Calu3 (cell line): Measurements from ENCODE around the gene MMRN1. TPM values are rescaled to one million over a fixed set of nuclear protein-coding genes. Genes with fewer than 3 reads are reported as not detected.

ENCODE experiments used
- BruUV-seq: library from RNA; stranded (reverse); fragments of 400-500 nt; replicated peaks from 2 replicates; lab custom pipeline; 2021; lab: Mats Ljungman, UMichigan
- CTCF ChIA-PET: fragments of 300-600 bp; sonication (Branson Sonifier 250); formaldehyde crosslinking; loops from one replicate; lab custom pipeline; 2022; ENCODE audit warnings: antibody characterized with exemption; lab: Charles Lee
- DNase-seq: peaks from one replicate; pipeline ENCODE4 v3.0.0; 2022
- H3K27ac Mint-ChIP-seq: one replicate; pipeline ENCODE4 v1.8.0; 2022; ENCODE audit warnings: mixed read lengths; ENCODE audit not compliant: unreplicated experiment
- H3K27me3 Mint-ChIP-seq: one replicate; pipeline ENCODE4 v1.8.0; 2022; ENCODE audit warnings: mixed read lengths; ENCODE audit not compliant: unreplicated experiment
- H3K36me3 Mint-ChIP-seq: one replicate; pipeline ENCODE4 v1.8.0; 2022; ENCODE audit warnings: mild to moderate bottlenecking, moderate library complexity, mixed read lengths; ENCODE audit not compliant: insufficient read depth, unreplicated experiment
- H3K4me1 Mint-ChIP-seq: one replicate; pipeline ENCODE4 v1.8.0; 2022; ENCODE audit warnings: mild to moderate bottlenecking, low read depth, mixed read lengths; ENCODE audit not compliant: unreplicated experiment
- H3K4me3 Mint-ChIP-seq: one replicate; pipeline ENCODE4 v1.8.0; 2022; ENCODE audit warnings: mild to moderate bottlenecking, low read depth, moderate library complexity, mixed read lengths; ENCODE audit not compliant: unreplicated experiment
- H3K9me3 Mint-ChIP-seq: one replicate; pipeline ENCODE4 v1.8.0; 2022; ENCODE audit warnings: low read depth, mixed read lengths; ENCODE audit not compliant: unreplicated experiment
- intact Hi-C: fragments of 100-400 bp; cut with micrococcal nuclease; formaldehyde crosslinking; loops from one replicate; pipeline ENCODE4 v1.10.0; 2022; ENCODE audit not compliant: unreplicated experiment
- total RNA-seq: library from RNA; stranded (reverse); gene quantifications from 2 replicates; pipeline ENCODE4 v1.2.3, GENCODE V29; 2022
- TF ChIP-seq, protein P1 (sequence below): fragments of 200-600 bp; IDR thresholded peaks from one replicate; pipeline ENCODE4 v1.8.0; 2022; ENCODE audit warnings: antibody characterized with exemption; ENCODE audit not compliant: unreplicated experiment

MMRN1 gene
- total RNA-seq, 1 experiment from 2014 or later, result not detected

DNA sequence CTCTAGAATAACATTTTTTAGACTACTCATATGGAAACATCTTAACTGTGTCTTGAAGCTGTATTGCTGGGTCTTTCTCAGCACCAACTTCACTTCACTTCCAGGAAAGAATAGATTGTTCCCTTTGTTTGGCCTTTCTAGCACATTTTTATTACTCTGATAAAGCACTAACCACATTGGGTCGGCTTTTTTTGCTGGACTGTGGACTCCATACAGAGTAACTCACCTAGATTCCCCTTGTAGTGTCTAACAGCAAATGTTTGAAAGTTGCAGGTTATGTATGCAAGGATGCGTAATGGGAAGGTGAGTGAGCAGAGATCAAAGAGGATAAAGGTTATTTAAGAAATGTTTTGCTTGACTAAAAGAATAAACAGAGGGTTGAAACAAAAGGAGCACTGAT is 101.2 kb downstream of the MMRN1 start:
- H3K36me3 Mint-ChIP-seq, result no peaks in the 10 kb centered on the region
- H3K27ac Mint-ChIP-seq, result no peak overlapping the region
- BruUV-seq, result no TSS peak
- H3K4me3 Mint-ChIP-seq, result no peak overlapping the region
- peaks cover 20% of the 10 kb centered on the region for H3K4me1 Mint-ChIP-seq
- H3K27me3 Mint-ChIP-seq, result no peaks in the 10 kb centered on the region
- intact Hi-C loops, result no loop called here
- CTCF ChIA-PET, result no interaction called here
- no peaks in the 10 kb centered on the region for H3K9me3 Mint-ChIP-seq
- no peak for DNase-seq
- TF ChIP-seq, protein P1, sequence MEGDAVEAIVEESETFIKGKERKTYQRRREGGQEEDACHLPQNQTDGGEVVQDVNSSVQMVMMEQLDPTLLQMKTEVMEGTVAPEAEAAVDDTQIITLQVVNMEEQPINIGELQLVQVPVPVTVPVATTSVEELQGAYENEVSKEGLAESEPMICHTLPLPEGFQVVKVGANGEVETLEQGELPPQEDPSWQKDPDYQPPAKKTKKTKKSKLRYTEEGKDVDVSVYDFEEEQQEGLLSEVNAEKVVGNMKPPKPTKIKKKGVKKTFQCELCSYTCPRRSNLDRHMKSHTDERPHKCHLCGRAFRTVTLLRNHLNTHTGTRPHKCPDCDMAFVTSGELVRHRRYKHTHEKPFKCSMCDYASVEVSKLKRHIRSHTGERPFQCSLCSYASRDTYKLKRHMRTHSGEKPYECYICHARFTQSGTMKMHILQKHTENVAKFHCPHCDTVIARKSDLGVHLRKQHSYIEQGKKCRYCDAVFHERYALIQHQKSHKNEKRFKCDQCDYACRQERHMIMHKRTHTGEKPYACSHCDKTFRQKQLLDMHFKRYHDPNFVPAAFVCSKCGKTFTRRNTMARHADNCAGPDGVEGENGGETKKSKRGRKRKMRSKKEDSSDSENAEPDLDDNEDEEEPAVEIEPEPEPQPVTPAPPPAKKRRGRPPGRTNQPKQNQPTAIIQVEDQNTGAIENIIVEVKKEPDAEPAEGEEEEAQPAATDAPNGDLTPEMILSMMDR, result no peak

DNA sequence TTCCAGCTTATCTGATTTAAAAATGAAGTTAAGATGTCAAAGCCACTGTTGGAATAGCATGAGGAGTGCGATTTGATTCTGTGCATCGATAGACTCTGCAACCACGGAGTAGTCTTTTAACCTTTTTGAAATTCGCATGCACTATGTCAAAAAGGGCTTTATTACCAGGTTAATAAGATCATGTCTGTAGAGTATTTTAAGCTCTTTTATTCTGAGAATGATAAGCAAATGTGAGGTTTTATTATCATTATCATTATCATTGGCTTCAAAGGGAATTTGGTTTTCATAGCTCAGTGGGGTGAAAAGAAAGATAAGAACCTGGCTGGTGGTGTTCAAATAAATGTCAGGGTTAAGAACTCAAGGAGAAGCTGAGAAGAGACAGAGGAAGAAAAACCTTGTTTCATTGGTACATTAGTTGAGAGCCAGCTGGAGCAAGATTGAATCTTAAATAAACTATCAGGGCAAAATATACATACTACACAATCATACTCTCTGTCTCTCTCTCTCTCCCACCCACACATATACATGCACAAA is 102.6 kb downstream of the MMRN1 start:
- H3K4me1 Mint-ChIP-seq, result peaks cover 16% of the 10 kb centered on the region
- H3K27me3 Mint-ChIP-seq, result no peaks in the 10 kb centered on the region
- TF ChIP-seq, protein P1, result no peak
- no peaks in the 10 kb centered on the region for H3K36me3 Mint-ChIP-seq
- no peak for DNase-seq
- no TSS peak for BruUV-seq
- H3K9me3 Mint-ChIP-seq, result no peaks in the 10 kb centered on the region
- no peak overlapping the region for H3K27ac Mint-ChIP-seq
- intact Hi-C loops, result no loop called here
- CTCF ChIA-PET, result no interaction called here
- no peak overlapping the region for H3K4me3 Mint-ChIP-seq

DNA sequence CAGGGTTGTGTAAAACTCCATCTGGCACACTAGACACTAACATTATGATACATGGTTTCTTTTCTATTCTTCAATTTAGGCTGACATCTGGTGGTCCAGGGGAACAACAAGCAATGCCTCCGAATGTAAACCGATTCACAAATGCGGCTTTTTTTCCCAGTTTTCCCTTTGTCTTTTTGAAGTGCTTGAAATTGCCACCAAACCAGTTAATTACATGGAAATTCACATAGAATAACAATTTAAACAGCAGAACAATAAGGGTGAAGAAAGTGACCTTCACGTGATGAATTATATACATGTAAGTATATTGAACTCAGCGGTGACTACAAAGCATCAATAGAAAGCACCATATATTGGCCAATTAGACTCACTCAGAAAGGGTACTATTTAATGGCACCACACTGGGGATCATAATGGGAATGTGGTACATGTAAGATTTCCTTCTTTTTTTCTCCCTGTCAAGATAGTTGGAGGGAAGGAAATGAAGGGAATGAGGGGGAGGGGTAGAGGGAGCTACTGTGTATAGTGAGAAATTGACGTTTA is 103.9 kb downstream of the MMRN1 start:
- H3K4me3 Mint-ChIP-seq, result no peak overlapping the region
- no peak for DNase-seq
- CTCF ChIA-PET, result no interaction called here
- H3K9me3 Mint-ChIP-seq, result no peaks in the 10 kb centered on the region
- no peaks in the 10 kb centered on the region for H3K27me3 Mint-ChIP-seq
- peaks cover 19% of the 10 kb centered on the region for H3K4me1 Mint-ChIP-seq
- H3K27ac Mint-ChIP-seq, result no peak overlapping the region
- TF ChIP-seq, protein P1, result no peak
- no peaks in the 10 kb centered on the region for H3K36me3 Mint-ChIP-seq
- intact Hi-C loops, result no loop called here
- BruUV-seq, result no TSS peak

DNA sequence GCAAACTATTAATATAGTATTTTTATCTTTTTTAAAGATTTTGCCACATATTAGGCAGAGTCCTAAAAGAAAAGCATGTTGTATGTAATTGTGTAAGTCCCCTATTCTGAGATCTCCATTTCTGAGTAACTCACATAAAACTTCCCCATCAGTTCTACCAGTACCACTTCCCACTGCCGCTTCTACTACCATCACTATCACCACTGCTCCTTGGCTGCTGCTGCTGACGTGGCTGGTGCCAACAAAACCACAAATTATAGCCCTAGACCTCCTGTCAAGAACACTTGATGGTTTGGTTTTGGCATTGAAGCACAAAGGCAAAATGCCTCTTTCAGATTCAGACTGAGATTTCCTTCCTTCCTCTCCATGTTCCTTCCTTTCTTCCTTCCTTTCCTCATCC is 106.4 kb downstream of the MMRN1 start:
- Mint-ChIP-seq H3K4me3 (no peak overlapping the region), H3K4me1 (peaks cover 8% of the 10 kb centered on the region), H3K27ac (no peak overlapping the region), H3K36me3 (no peaks in the 10 kb centered on the region), H3K27me3 (no peaks in the 10 kb centered on the region), H3K9me3 (no peaks in the 10 kb centered on the region)
- intact Hi-C loops, result no loop called here
- TF ChIP-seq, protein P1, result no peak
- no TSS peak for BruUV-seq
- DNase-seq, result no peak
- CTCF ChIA-PET, result interaction anchor here (1.4 kb wide), 1 partner anchor 16 kb away, joined by 3 read pairs; no protein-coding TSS in a partner anchor
